ENCODE measurements around the gene GLRX3.

GLRX3 gene

GRCh38 chr10:130137659-130138478 lies 1.7 kb downstream of the GLRX3 start:
- no peak for DNase-seq (ENCODE audit: low read depth)

- no peak for DNase-seq (ENCODE audit: low read depth)
Observed at GRCh38 chr10:130138479-130138866, 2.3 kb downstream of the GLRX3 start.

- no peak for DNase-seq (ENCODE audit: low read depth)
Observed at GRCh38 chr10:130140425-130140824, 4.2 kb downstream of the GLRX3 start.

- DNase-seq (ENCODE audit: low read depth), result no peak
Observed at GRCh38 chr10:130141038-130141437, 4.8 kb downstream of the GLRX3 start.

GRCh38 chr10:130141460-130141859 lies 5.3 kb downstream of the GLRX3 start:
- no peak for DNase-seq (ENCODE audit: low read depth)

GRCh38 chr10:130141878-130142277 lies 5.7 kb downstream of the GLRX3 start:
- no peak for DNase-seq (ENCODE audit: low read depth)

- DNase-seq (ENCODE audit: low read depth), result no peak
Observed at GRCh38 chr10:130146042-130146441, 9.9 kb downstream of the GLRX3 start.

GRCh38 chr10:130159192-130159794 lies 23.1 kb downstream of the GLRX3 start:
- no peak for DNase-seq (ENCODE audit: low read depth)

- no peak for DNase-seq (ENCODE audit: low read depth)
Observed at GRCh38 chr10:130160775-130161174, 24.6 kb downstream of the GLRX3 start.

GRCh38 chr10:130161331-130161730 lies 25.1 kb downstream of the GLRX3 start:
- DNase-seq (ENCODE audit: low read depth), result no peak

- DNase-seq (ENCODE audit: low read depth), result no peak
Observed at GRCh38 chr10:130167193-130167592, 31.0 kb downstream of the GLRX3 start.

GRCh38 chr10:130167707-130168106 lies 31.5 kb downstream of the GLRX3 start:
- DNase-seq (ENCODE audit: low read depth), result no peak

- DNase-seq (ENCODE audit: low read depth), result no peak
Observed at GRCh38 chr10:130169136-130169859, 33.1 kb downstream of the GLRX3 start.

GRCh38 chr10:130171196-130171595 lies 35.0 kb downstream of the GLRX3 start:
- DNase-seq (ENCODE audit: low read depth), result no peak

GRCh38 chr10:130174328-130174727 lies 38.1 kb downstream of the GLRX3 start:
- no peak for DNase-seq (ENCODE audit: low read depth)

GRCh38 chr10:130175074-130175473 lies 38.9 kb downstream of the GLRX3 start:
- no peak for DNase-seq (ENCODE audit: low read depth)

- DNase-seq (ENCODE audit: low read depth), result no peak
Observed at GRCh38 chr10:130177250-130177649, 41.1 kb downstream of the GLRX3 start.

GRCh38 chr10:130179640-130180039 lies 43.4 kb downstream of the GLRX3 start:
- DNase-seq (ENCODE audit: low read depth), result peak; percentile 65

GRCh38 chr10:130180416-130180815 lies 44.2 kb downstream of the GLRX3 start:
- no peak for DNase-seq (ENCODE audit: low read depth)

GRCh38 chr10:130181858-130182257 lies 45.7 kb downstream of the GLRX3 start:
- no peak for DNase-seq (ENCODE audit: low read depth)

- DNase-seq (ENCODE audit: low read depth), result no peak
Observed at GRCh38 chr10:130185591-130185990, 49.4 kb downstream of the GLRX3 start.

- DNase-seq (ENCODE audit: low read depth), result no peak
Observed at GRCh38 chr10:130188195-130189175, 52.3 kb downstream of the GLRX3 start.
